T-helper 2 cell treated with Interferon-gamma antibody and Interleukin-4, amounts not matched to agents 100 ng/mL and 5 ng/mL, for 36 hours (primary cell): ENCODE measurements around the gene MRPL23. TPM values are rescaled to one million over a fixed set of nuclear protein-coding genes. Genes with fewer than 3 reads are reported as not detected.

ENCODE experiments used
- intact Hi-C: fragments of 100-400 bp; cut with micrococcal nuclease; formaldehyde crosslinking; loops from one replicate; pipeline ENCODE4 v1.15.1; 2023
- total RNA-seq: library from RNA; stranded (reverse); gene quantifications from 2 replicates; pipeline ENCODE4 v1.2.3, GENCODE V29; 2022

Gene MRPL23
- total RNA-seq, 1 donor from 2014 or later: 73.8 TPM

- intact Hi-C loops: no loop called here
These were observed 42.8 kb downstream of the MRPL23 start for GRCh38 chr11:1989953-1990352.

GRCh38 chr11:1990872-1991578 is 43.9 kb downstream of the MRPL23 start:
- intact Hi-C loops: no loop called here

GRCh38 chr11:1992111-1992510 is 45.0 kb downstream of the MRPL23 start:
- intact Hi-C loops: no loop called here

- intact Hi-C loops: no loop called here
These were observed 47.0 kb downstream of the MRPL23 start for GRCh38 chr11:1994121-1994520.

- intact Hi-C loops: no loop called here
These were observed 50.6 kb downstream of the MRPL23 start, which contains the start of gene H19 for GRCh38 chr11:1997755-1998154. H19 (minus strand) TSS chr11:1997842.

- intact Hi-C loops: no loop called here
These were observed 51.2 kb downstream of the MRPL23 start for GRCh38 chr11:1998290-1998689.

- intact Hi-C loops: no loop called here
These were observed 51.7 kb downstream of the MRPL23 start for GRCh38 chr11:1998861-1999260.

- intact Hi-C loops: no loop called here
These were observed 55.1 kb downstream of the MRPL23 start for GRCh38 chr11:2002042-2002776.

- intact Hi-C loops: no loop called here
These were observed 55.7 kb downstream of the MRPL23 start for GRCh38 chr11:2002807-2003206.

- intact Hi-C loops: no loop called here
These were observed 57.3 kb downstream of the MRPL23 start for GRCh38 chr11:2004466-2004865.

Other genes starting within 250 kb of the MRPL23 start
- gene IFITM10, start 196.7 kb upstream of the MRPL23 start, total RNA-seq: 0.66 and 0.68 TPM in 2 replicates
- gene CTSD, start 183.4 kb upstream of the MRPL23 start, total RNA-seq: 118 and 121 TPM in 2 replicates
- not detected in 2 replicates for gene SYT8, start 112.3 kb upstream of the MRPL23 start, total RNA-seq
- gene TNNI2, start 108.4 kb upstream of the MRPL23 start, total RNA-seq: 0.70 and 0.75 TPM in 2 replicates
- 600 and 607 TPM in 2 replicates for gene LSP1, start 94.2 kb upstream of the MRPL23 start, total RNA-seq
- not detected in 2 replicates for gene PRR33, start 55.4 kb upstream of the MRPL23 start, total RNA-seq
- 4.9 and 7.3 TPM in 2 replicates for gene TNNT3, start 27.6 kb upstream of the MRPL23 start, total RNA-seq
- gene H19, start 50.5 kb downstream of the MRPL23 start, total RNA-seq: not detected in 2 replicates
- not detected in 2 replicates for gene IGF2, start 192.1 kb downstream of the MRPL23 start, total RNA-seq
- not detected in 2 replicates for gene INS, start 213.9 kb downstream of the MRPL23 start, total RNA-seq
- gene TH, start 224.5 kb downstream of the MRPL23 start, total RNA-seq: not detected in 2 replicates